ENCODE measurements around the gene ZMIZ2.

Gene ZMIZ2

GRCh38 chr7:44796504-44797328, 48.1 kb downstream of the ZMIZ2 start, which contains the start of gene PPIA (continued):
- TF ChIP-seq PATZ1 (tag by site-specific recombination; IDR thresholded peaks at IDR 0.05) = no peak
- TF ChIP-seq, protein P1, sequence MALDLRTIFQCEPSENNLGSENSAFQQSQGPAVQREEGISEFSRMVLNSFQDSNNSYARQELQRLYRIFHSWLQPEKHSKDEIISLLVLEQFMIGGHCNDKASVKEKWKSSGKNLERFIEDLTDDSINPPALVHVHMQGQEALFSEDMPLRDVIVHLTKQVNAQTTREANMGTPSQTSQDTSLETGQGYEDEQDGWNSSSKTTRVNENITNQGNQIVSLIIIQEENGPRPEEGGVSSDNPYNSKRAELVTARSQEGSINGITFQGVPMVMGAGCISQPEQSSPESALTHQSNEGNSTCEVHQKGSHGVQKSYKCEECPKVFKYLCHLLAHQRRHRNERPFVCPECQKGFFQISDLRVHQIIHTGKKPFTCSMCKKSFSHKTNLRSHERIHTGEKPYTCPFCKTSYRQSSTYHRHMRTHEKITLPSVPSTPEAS (tag by site-specific recombination; IDR thresholded peaks at IDR 0.05) = no peak
- TF ChIP-seq HOXC10 (CRISPR knock-in tag; IDR thresholded peaks at IDR 0.05) = no peak
- TF ChIP-seq, protein P2, sequence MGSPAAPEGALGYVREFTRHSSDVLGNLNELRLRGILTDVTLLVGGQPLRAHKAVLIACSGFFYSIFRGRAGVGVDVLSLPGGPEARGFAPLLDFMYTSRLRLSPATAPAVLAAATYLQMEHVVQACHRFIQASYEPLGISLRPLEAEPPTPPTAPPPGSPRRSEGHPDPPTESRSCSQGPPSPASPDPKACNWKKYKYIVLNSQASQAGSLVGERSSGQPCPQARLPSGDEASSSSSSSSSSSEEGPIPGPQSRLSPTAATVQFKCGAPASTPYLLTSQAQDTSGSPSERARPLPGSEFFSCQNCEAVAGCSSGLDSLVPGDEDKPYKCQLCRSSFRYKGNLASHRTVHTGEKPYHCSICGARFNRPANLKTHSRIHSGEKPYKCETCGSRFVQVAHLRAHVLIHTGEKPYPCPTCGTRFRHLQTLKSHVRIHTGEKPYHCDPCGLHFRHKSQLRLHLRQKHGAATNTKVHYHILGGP (tag by site-specific recombination; IDR thresholded peaks at IDR 0.05) = no peak
- no peak for TF ChIP-seq ZNF548 (tag by site-specific recombination; IDR thresholded peaks at IDR 0.05)
- peak; percentile 60; the same call in 1 of the 2 replicates for TF ChIP-seq ZNF391 (tag by site-specific recombination; IDR thresholded peaks at IDR 0.05; ENCODE audit: borderline replicate concordance, low read depth)
- TF ChIP-seq ZBTB11 (tag by site-specific recombination; conservative IDR thresholded peaks at IDR 0.05; ENCODE audit: low read depth) = no peak
- peak; percentile 68; the same call in 1 of the 2 replicates for TF ChIP-seq ZNF660 (tag by site-specific recombination; IDR thresholded peaks at IDR 0.05)
- TF ChIP-seq BCL11A (tag by site-specific recombination; IDR thresholded peaks at IDR 0.05; ENCODE audit: low read depth) = no peak
- TF ChIP-seq ZNF24 (tag by site-specific recombination; IDR thresholded peaks at IDR 0.05) = no peak
- no peak for TF ChIP-seq ZNF677 (tag by site-specific recombination; IDR thresholded peaks at IDR 0.05)
- TF ChIP-seq ZNF623 (tag by site-specific recombination; IDR thresholded peaks at IDR 0.05) = no peak
- no peak for TF ChIP-seq ZNF324 (tag by site-specific recombination; IDR thresholded peaks at IDR 0.05)
- TF ChIP-seq ZFP41 (tag by site-specific recombination; IDR thresholded peaks at IDR 0.05; ENCODE audit: borderline replicate concordance) = no peak
- TF ChIP-seq, protein P3, sequence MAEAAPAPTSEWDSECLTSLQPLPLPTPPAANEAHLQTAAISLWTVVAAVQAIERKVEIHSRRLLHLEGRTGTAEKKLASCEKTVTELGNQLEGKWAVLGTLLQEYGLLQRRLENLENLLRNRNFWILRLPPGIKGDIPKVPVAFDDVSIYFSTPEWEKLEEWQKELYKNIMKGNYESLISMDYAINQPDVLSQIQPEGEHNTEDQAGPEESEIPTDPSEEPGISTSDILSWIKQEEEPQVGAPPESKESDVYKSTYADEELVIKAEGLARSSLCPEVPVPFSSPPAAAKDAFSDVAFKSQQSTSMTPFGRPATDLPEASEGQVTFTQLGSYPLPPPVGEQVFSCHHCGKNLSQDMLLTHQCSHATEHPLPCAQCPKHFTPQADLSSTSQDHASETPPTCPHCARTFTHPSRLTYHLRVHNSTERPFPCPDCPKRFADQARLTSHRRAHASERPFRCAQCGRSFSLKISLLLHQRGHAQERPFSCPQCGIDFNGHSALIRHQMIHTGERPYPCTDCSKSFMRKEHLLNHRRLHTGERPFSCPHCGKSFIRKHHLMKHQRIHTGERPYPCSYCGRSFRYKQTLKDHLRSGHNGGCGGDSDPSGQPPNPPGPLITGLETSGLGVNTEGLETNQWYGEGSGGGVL (tag by site-specific recombination; IDR thresholded peaks at IDR 0.05) = peak; percentile 9; the same call in 1 of the 2 replicates
- TF ChIP-seq, protein P4, sequence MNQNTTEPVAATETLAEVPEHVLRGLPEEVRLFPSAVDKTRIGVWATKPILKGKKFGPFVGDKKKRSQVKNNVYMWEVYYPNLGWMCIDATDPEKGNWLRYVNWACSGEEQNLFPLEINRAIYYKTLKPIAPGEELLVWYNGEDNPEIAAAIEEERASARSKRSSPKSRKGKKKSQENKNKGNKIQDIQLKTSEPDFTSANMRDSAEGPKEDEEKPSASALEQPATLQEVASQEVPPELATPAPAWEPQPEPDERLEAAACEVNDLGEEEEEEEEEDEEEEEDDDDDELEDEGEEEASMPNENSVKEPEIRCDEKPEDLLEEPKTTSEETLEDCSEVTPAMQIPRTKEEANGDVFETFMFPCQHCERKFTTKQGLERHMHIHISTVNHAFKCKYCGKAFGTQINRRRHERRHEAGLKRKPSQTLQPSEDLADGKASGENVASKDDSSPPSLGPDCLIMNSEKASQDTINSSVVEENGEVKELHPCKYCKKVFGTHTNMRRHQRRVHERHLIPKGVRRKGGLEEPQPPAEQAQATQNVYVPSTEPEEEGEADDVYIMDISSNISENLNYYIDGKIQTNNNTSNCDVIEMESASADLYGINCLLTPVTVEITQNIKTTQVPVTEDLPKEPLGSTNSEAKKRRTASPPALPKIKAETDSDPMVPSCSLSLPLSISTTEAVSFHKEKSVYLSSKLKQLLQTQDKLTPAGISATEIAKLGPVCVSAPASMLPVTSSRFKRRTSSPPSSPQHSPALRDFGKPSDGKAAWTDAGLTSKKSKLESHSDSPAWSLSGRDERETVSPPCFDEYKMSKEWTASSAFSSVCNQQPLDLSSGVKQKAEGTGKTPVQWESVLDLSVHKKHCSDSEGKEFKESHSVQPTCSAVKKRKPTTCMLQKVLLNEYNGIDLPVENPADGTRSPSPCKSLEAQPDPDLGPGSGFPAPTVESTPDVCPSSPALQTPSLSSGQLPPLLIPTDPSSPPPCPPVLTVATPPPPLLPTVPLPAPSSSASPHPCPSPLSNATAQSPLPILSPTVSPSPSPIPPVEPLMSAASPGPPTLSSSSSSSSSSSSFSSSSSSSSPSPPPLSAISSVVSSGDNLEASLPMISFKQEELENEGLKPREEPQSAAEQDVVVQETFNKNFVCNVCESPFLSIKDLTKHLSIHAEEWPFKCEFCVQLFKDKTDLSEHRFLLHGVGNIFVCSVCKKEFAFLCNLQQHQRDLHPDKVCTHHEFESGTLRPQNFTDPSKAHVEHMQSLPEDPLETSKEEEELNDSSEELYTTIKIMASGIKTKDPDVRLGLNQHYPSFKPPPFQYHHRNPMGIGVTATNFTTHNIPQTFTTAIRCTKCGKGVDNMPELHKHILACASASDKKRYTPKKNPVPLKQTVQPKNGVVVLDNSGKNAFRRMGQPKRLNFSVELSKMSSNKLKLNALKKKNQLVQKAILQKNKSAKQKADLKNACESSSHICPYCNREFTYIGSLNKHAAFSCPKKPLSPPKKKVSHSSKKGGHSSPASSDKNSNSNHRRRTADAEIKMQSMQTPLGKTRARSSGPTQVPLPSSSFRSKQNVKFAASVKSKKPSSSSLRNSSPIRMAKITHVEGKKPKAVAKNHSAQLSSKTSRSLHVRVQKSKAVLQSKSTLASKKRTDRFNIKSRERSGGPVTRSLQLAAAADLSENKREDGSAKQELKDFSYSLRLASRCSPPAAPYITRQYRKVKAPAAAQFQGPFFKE (tag by site-specific recombination; IDR thresholded peaks at IDR 0.05; ENCODE audit: borderline replicate concordance) = no peak
- TF ChIP-seq ZNF184 (tag by site-specific recombination; IDR thresholded peaks at IDR 0.05) = 0 out of 2 replicates have a peak, but pooled peaks have one; percentile 25
- TF ChIP-seq ZNF707 (tag by site-specific recombination; IDR thresholded peaks at IDR 0.05) = no peak
- peak; percentile 17; the same call in 1 of the 2 replicates for TF ChIP-seq GLIS1 (tag by site-specific recombination; IDR thresholded peaks at IDR 0.05)
- peak; percentile 84 for TF ChIP-seq SP3 (tag by site-specific recombination; IDR thresholded peaks at IDR 0.05)
- TF ChIP-seq KLF10 (tag by site-specific recombination; IDR thresholded peaks at IDR 0.05) = peak; percentile 19
- TF ChIP-seq ZNF10 (tag by site-specific recombination; IDR thresholded peaks at IDR 0.05) = peak; percentile 18; the same call in 1 of the 2 replicates
- no peak for TF ChIP-seq ZNF792 (tag by site-specific recombination; IDR thresholded peaks at IDR 0.05)
